Vagina (tissue), 2 donors: ENCODE data around the gene RGL3.

Experiments
- CTCF ChIP-seq, 3 experiments: fragments of 450-650 bp in 2 of 3; fragments of 200-600 bp in 1 of 3; sonication (generic) in 1 of 3; IDR thresholded peaks; one replicate each; pipeline ENCODE4 v1.5.1; 2017 to 2019; ENCODE audit warnings: antibody characterized with exemption in 3 of 3, mild to moderate bottlenecking in 2 of 3, moderate library complexity in 2 of 3
- POLR2A ChIP-seq, 2 donors: fragments of 450-650 bp; IDR thresholded peaks; one replicate each; pipeline ENCODE4 v1.6.1; 2017; ENCODE audit warnings: antibody characterized with exemption in 2 of 2, mild to moderate bottlenecking in 2 of 2, moderate library complexity in 2 of 2
- POLR2AphosphoS5 ChIP-seq, 2 donors: sonication (generic); formaldehyde crosslinking; IDR thresholded peaks; one replicate each; pipeline ENCODE4 v1.9.0; 2017; ENCODE audit warnings: antibody characterized with exemption in 2 of 2, mild to moderate bottlenecking in 2 of 2, low read depth in 1 of 2; ENCODE audit not compliant: insufficient read depth in 1 of 2

GRCh38 chr19:11452620-11453310 lies 33.7 kb upstream of the RGL3 start:
- TF ChIP-seq CTCF (IDR thresholded peaks at IDR 0.05) (no peak), POLR2AphosphoS5 (IDR thresholded peaks at IDR 0.05; ENCODE audit: insufficient read depth in 1 of 2, low read depth in 1 of 2) (no peak), POLR2A (IDR thresholded peaks at IDR 0.05) (no peak)
